IMR-90 (cell line): ENCODE measurements around the gene PEX16. TPM values are rescaled to one million over a fixed set of nuclear protein-coding genes. Genes with fewer than 3 reads are reported as not detected.
A peak's percentile ranks its signal among the peaks of the same experiment; 100 is the strongest.

Experiments
- ATAC-seq: fragments of 200-7000 bp; cut with Tn5 transposase; 2 replicates; pipeline ENCODE4 v1.9.1; 2020; ENCODE audit warnings: low read depth, mild to moderate bottlenecking, moderate library complexity
- BruUV-seq: library from RNA; stranded (reverse); fragments of 400-500 nt; replicated peaks from 2 replicates; lab custom pipeline; 2021; lab: Mats Ljungman, UMichigan
- CTCF ChIA-PET: fragments of 300-600 bp; formaldehyde crosslinking; extraction: SDS; loops from one replicate; lab custom pipeline; 2021; ENCODE audit warnings: antibody characterized with exemption; lab: Yijun Ruan, JAX
- POLR2A ChIA-PET: fragments of 300-600 bp; sonication (Branson Sonifier 250); formaldehyde crosslinking; loops from one replicate; lab custom pipeline; 2022; ENCODE audit warnings: antibody characterized with exemption; ENCODE audit not compliant: unreplicated experiment; lab: Charles Lee
- DNase-seq: peaks from one replicate; pipeline ENCODE4 v3.0.0; 2013
- H2AFZ ChIP-seq: replicated peaks from 2 replicates; pipeline ENCODE3; 2013; ENCODE audit warnings: low read length, mild to moderate bottlenecking; ENCODE audit not compliant: poor library complexity
- H2AK5ac ChIP-seq: 2 replicates; pipeline ENCODE4 v1.6.1; 2013; ENCODE audit warnings: low read depth, low read length, inconsistent platforms
- H2AK9ac ChIP-seq: replicated peaks from 2 replicates; pipeline ENCODE3; 2013; ENCODE audit warnings: mild to moderate bottlenecking, low read depth, low read length, moderate library complexity; ENCODE audit not compliant: poor library complexity
- H2BK120ac ChIP-seq: 2 replicates; pipeline ENCODE4 v1.6.1; 2013; ENCODE audit warnings: low read depth, low read length, inconsistent platforms
- H2BK15ac ChIP-seq: 3 replicates; pipeline ENCODE4 v1.6.1; 2013; ENCODE audit warnings: low read depth, low read length, inconsistent platforms
- H2BK20ac ChIP-seq: 2 replicates; pipeline ENCODE4 v1.6.1; 2013; ENCODE audit warnings: low read depth, mild to moderate bottlenecking, inconsistent platforms, low read length, moderate library complexity
- H2BK5ac ChIP-seq: 2 replicates; pipeline ENCODE4 v1.6.1; 2013; ENCODE audit warnings: mild to moderate bottlenecking, low read depth, low read length, inconsistent platforms; ENCODE audit not compliant: poor library complexity, severe bottlenecking
- H3K14ac ChIP-seq: replicated peaks from 2 replicates; pipeline ENCODE4 v1.6.1; 2013; ENCODE audit warnings: low read depth, low read length, inconsistent platforms
- H3K18ac ChIP-seq: 2 replicates; pipeline ENCODE4 v1.6.1; 2013; ENCODE audit warnings: low read depth, low read length, control low read depth
- H3K23ac ChIP-seq: 2 replicates; pipeline ENCODE4 v1.6.1; 2013; ENCODE audit warnings: low read depth, low read length, inconsistent platforms
- H3K27ac ChIP-seq: 2 replicates; pipeline ENCODE4 v1.5.1; 2013; ENCODE audit warnings: mild to moderate bottlenecking, control low read depth, low read length; ENCODE audit not compliant: insufficient read depth
- H3K27me3 ChIP-seq: 2 replicates; pipeline ENCODE4 v1.6.1; 2013; ENCODE audit warnings: low read length; ENCODE audit not compliant: control insufficient read depth, insufficient read depth
- H3K36me3 ChIP-seq: 2 replicates; pipeline ENCODE4 v1.6.1; 2013; ENCODE audit warnings: low read length, mixed read lengths; ENCODE audit not compliant: control insufficient read depth, insufficient read depth
- H3K4ac ChIP-seq: 2 replicates; pipeline ENCODE4 v1.6.1; 2013; ENCODE audit warnings: low read depth, low read length, inconsistent platforms
- H3K4me1 ChIP-seq: 2 replicates; pipeline ENCODE4 v1.6.1; 2013; ENCODE audit warnings: low read length, mixed read lengths; ENCODE audit not compliant: control insufficient read depth, insufficient read depth
- H3K4me2 ChIP-seq: 2 replicates; pipeline ENCODE4 v1.6.1; 2013; ENCODE audit warnings: low read depth, mild to moderate bottlenecking, control low read depth, low read length, moderate library complexity
- H3K4me3 ChIP-seq: 2 replicates; pipeline ENCODE4 v1.5.1; 2013; ENCODE audit warnings: low read depth, mild to moderate bottlenecking, control low read depth, low read length, moderate library complexity; ENCODE audit not compliant: insufficient read depth
- H3K56ac ChIP-seq: 2 replicates; pipeline ENCODE4 v1.6.1; 2013; ENCODE audit warnings: low read length, inconsistent platforms; ENCODE audit not compliant: insufficient read depth; ENCODE audit errors: extremely low read depth
- H3K79me1 ChIP-seq, 2 experiments: 2 replicates each; pipeline ENCODE4 v1.6.1; 2013; ENCODE audit warnings: low read length in 2 of 2, inconsistent platforms in 1 of 2, low read depth in 1 of 2
- H3K9ac ChIP-seq: 2 replicates; pipeline ENCODE4 v1.6.1; 2013; ENCODE audit warnings: low read depth, low read length, control low read depth
- H3K9me1 ChIP-seq: 2 replicates; pipeline ENCODE4 v1.6.1; 2013; ENCODE audit warnings: low read length, inconsistent platforms; ENCODE audit not compliant: insufficient read depth
- H3K9me3 ChIP-seq: 2 replicates; pipeline ENCODE4 v1.6.1; 2013; ENCODE audit warnings: low read length; ENCODE audit not compliant: control insufficient read depth, insufficient read depth
- H4K20me1 ChIP-seq: 2 replicates; pipeline ENCODE4 v1.6.1; 2013; ENCODE audit warnings: low read length, inconsistent platforms; ENCODE audit not compliant: insufficient read depth
- H4K5ac ChIP-seq: 2 replicates; pipeline ENCODE4 v1.6.1; 2013; ENCODE audit warnings: mild to moderate bottlenecking, low read depth, low read length, control low read depth
- H4K8ac ChIP-seq, 2 experiments: 2 replicates each; pipeline ENCODE4 v1.6.1; 2013; ENCODE audit warnings: low read depth in 2 of 2, low read length in 2 of 2, control low read depth in 1 of 2, inconsistent platforms in 1 of 2
- H4K91ac ChIP-seq: 2 replicates; pipeline ENCODE4 v1.6.1; 2013; ENCODE audit warnings: low read depth, low read length, inconsistent platforms; ENCODE audit not compliant: insufficient read depth
- BHLHE40 ChIP-seq: fragments of 150-350 bp; IDR thresholded peaks from 2 replicates; pipeline ENCODE4 v1.6.1; 2016; ENCODE audit warnings: mild to moderate bottlenecking, low read depth, low read length
- CHD1 ChIP-seq: IDR thresholded peaks from 2 replicates; pipeline ENCODE4 v1.6.1; 2012; ENCODE audit warnings: low read depth, low read length, improper control_type of control experiment
- FOS ChIP-seq: fragments of 150-350 bp; IDR thresholded peaks from 2 replicates; pipeline ENCODE4 v1.6.1; 2016; ENCODE audit warnings: low read depth, low read length
- MAFK ChIP-seq: IDR thresholded peaks from 2 replicates; pipeline ENCODE4 v1.6.1; 2012; ENCODE audit warnings: low read depth, low read length, improper control_type of control experiment
- MAZ ChIP-seq: IDR thresholded peaks from 2 replicates; pipeline ENCODE4 v1.6.1; 2012; ENCODE audit warnings: low read depth, mild to moderate bottlenecking, low read length, improper control_type of control experiment, moderate library complexity, borderline replicate concordance
- MXI1 ChIP-seq: IDR thresholded peaks from 2 replicates; pipeline ENCODE4 v1.6.1; 2012; ENCODE audit warnings: low read depth, mild to moderate bottlenecking, low read length, moderate library complexity, borderline replicate concordance
- NFE2L2 ChIP-seq: fragments of 150-350 bp; IDR thresholded peaks from 2 replicates; pipeline ENCODE4 v1.6.1; 2016; ENCODE audit warnings: low read depth, mild to moderate bottlenecking, low read length
- SMC3 ChIP-seq: fragments of 150-350 bp; IDR thresholded peaks from 2 replicates; pipeline ENCODE4 v1.6.1; 2016; ENCODE audit warnings: low read depth, mild to moderate bottlenecking, antibody characterized with exemption, low read length, moderate library complexity
- WGBS, 2 experiments: methylation state at CpG; one replicate each; pipeline versions ENCODE4 v1.1.5 to v1.1.7; 2013; ENCODE audit warnings: missing lambda C conversion rate in 2 of 2; ENCODE audit not compliant: insufficient read length in 1 of 2; ENCODE audit errors: extremely low coverage in 2 of 2; 5-methylcytosine and 5-hydroxymethylcytosine counted together
- dilution Hi-C: fragments of 300-500 bp; cut with HindIII; formaldehyde crosslinking; loops from one replicate; pipeline ENCODE4 v1.14.3; 2018; ENCODE audit warnings: low sequenced_read_pairs; ENCODE audit not compliant: unreplicated experiment
- in situ Hi-C: fragments of 300-500 bp; cut with MboI; formaldehyde crosslinking; loops from 3 replicates; pipeline ENCODE4 v1.14.3; 2019; ENCODE audit warnings: low sequenced_read_pairs, inconsistent platforms, mixed read lengths
- intact Hi-C: fragments of 100-400 bp; cut with micrococcal nuclease; formaldehyde crosslinking; loops from 2 replicates; pipeline ENCODE4 v1.10.0; 2022
- polyA plus RNA-seq, 3 experiments: library from polyadenylated mRNA; depleted of rRNA; stranded (reverse); fragments of >200 nt; gene quantifications; 2 replicates each; pipeline ENCODE4 v1.2.3, GENCODE V29; 2012; ENCODE audit warnings: low replicate concordance in 1 of 3
- total RNA-seq: library from RNA; depleted of rRNA; stranded (reverse); fragments of >200 nt; gene quantifications from 2 replicates; pipeline ENCODE4 v1.2.3, GENCODE V29; 2012

Gene PEX16
- total and polyA plus RNA-seq, 2 of the 4 experiments (the other 2 are of a cell fraction), result 17.9 to 23.3 TPM

GRCh38 chr11:45860764-45861510 lies 56.7 kb downstream of the PEX16 start:
- peak overlapping the region in 1 of 2 experiments; percentile 70; a peak in 2 of 4 replicates for H4K8ac ChIP-seq
- H4K20me1 ChIP-seq, result peaks cover 7% of the 10 kb centered on the region
- H3K4me1 ChIP-seq, result peaks cover 36% of the 10 kb centered on the region
- H2BK20ac ChIP-seq, result peak overlapping the region; percentile 81; the same call in 1 of the 2 replicates
- peaks cover 34% of the 10 kb centered on the region for H3K36me3 ChIP-seq
- H3K27ac ChIP-seq, result peak overlapping the region; percentile 97
- peaks cover 9 to 37% of the 10 kb centered on the region in 2 experiments for H3K79me1 ChIP-seq
- peak overlapping the region; percentile 83 for H3K14ac ChIP-seq
- dilution Hi-C loops (no loop called here), intact Hi-C loops (no loop called here), in situ Hi-C loops (no loop called here)
- no peak overlapping the region for H3K4me3 ChIP-seq
- H2AK9ac ChIP-seq, result peak overlapping the region; percentile 69
- CTCF ChIA-PET, result interaction anchor here (0.9 to 4.4 kb wide), 3 partner anchors 12 to 18 kb away, joined by 3 to 26 read pairs (median 6); partner anchors contain the start of gene CRY2
- peak overlapping the region; percentile 70 for H4K5ac ChIP-seq
- H2BK15ac ChIP-seq, result peak overlapping the region; percentile 48; the same call in 1 of the 3 replicates
- no peak for TF ChIP-seq MXI1
- TF ChIP-seq FOS, result no peak
- no peak for TF ChIP-seq BHLHE40
- TF ChIP-seq MAFK, result no peak
- no peak for TF ChIP-seq MAZ
- no peak for TF ChIP-seq SMC3
- TF ChIP-seq NFE2L2, result no peak
- TF ChIP-seq CHD1, result no peak
- peak overlapping the region; percentile 71; the same call in 1 of the 2 replicates for H3K56ac ChIP-seq
- no peak overlapping the region; the same call in 1 of the 2 replicates for H3K4me2 ChIP-seq
- peak overlapping the region; percentile 86 for H2BK120ac ChIP-seq
- H2BK5ac ChIP-seq, result peak overlapping the region; percentile 86
- peak overlapping the region; percentile 48 for H3K18ac ChIP-seq
- peak overlapping the region; percentile 82; the same call in 1 of the 2 replicates for H3K23ac ChIP-seq
- H3K27me3 ChIP-seq, result no peaks in the 10 kb centered on the region
- no TSS peak for BruUV-seq
- H3K4ac ChIP-seq, result peak overlapping the region; percentile 87
- H4K91ac ChIP-seq, result peak overlapping the region; percentile 83
- ATAC-seq (no peak), DNase-seq (no peak)
- no peak overlapping the region for H2AFZ ChIP-seq
- peaks cover 28% of the 10 kb centered on the region for H3K9me1 ChIP-seq
- peak overlapping the region; percentile 29 for H2AK5ac ChIP-seq
- peak overlapping the region; percentile 37; the same call in 1 of the 2 replicates for H3K9ac ChIP-seq
- whole genome bisulfite sequencing, 2 experiments, result 60% methylated on average over 1 of the region's 10 CpGs; no CpG with 5 or more reads in 1 of the 2 experiments
- no peaks in the 10 kb centered on the region for H3K9me3 ChIP-seq
- POLR2A ChIA-PET, result interaction anchor here (0.6 kb wide), 1 partner anchor 808 kb away, joined by 5 read pairs; no protein-coding TSS in a partner anchor
